ENCODE data around the gene ABTB2. TPM values are rescaled to one million over a fixed set of nuclear protein-coding genes. Genes with fewer than 3 reads are reported as not detected.
"Not testable (repeated sequence)": the region's sequence is repeated elsewhere in the genome, so short reads cannot be mapped to it uniquely, and the experiment has no call there.

The ABTB2 gene
- 0.03 TPM in 1 of 2 replicates, not detected in the other for polyA plus RNA-seq (2014; cell fraction: cytosol; rRNA removed)
- not detected in 2 replicates for polyA plus RNA-seq (2014; cell fraction: nucleus; rRNA removed)

DNA sequence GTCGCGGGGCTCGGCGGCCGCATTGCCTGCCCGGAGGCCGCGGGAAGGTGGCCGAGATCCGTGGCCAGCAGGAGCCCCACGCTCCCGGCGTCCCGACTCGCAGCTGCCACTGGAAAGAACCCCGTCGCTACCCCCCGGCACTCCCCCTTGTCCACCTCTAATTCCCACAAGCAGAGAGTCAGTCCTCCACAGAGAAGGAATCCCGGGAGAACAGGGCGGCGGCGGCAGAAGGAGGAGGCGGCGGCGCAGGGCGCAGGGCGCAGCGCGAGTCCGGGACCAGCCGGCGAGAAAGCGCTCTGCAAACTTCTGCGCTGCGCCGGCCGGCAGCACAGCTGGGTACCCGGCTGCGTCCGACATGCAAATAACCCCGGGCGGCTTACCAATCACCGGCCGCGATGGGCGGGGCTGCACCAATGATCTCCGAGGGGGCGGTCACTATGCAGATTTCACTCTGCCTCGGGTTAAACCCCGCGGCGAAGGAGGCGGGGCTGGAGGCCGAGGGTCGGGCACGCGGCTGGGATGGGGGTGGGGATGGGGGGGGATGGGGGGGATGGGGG lies at the start of gene ABTB2:
Gene ABTB2 (minus strand): TSS at position 310 of the 557 bp plus-strand sequence.
- DNase-seq (ENCODE audit: low spot score) = peak; percentile 94

DNA sequence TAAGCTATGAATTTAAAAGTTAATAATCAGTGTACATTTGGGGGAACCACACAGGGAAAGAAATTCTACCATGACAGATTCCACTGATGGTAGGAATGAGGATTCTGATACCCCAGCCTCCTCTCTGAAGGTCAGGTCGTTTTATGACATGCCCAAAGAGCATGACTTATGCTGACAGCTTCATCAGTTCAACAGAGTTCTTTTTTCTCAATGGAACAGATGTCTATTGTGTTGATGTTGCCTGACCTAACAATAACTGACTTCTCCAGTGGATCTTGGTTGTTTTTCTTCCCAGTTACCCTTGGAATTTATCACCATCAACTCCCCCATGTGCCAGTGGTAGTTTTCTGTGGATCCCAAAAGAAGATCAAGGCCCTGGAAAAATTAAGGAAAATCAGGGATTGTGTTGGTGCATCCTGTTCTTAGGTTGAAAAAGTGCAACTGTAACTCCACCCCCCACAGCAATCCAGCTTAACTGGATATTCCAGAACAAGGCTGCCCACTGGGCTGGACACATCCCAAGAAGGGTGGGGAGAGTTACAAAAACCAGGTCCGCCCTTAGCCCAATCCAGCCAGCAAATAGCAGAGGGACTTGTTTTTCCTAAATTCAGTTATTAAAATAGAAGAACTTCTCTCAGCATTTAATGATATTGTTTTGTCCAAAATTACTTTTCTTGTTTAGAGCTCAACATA lies 49.5 kb upstream of the ABTB2 start:
- DNase-seq (ENCODE audit: low spot score) = no peak

DNA sequence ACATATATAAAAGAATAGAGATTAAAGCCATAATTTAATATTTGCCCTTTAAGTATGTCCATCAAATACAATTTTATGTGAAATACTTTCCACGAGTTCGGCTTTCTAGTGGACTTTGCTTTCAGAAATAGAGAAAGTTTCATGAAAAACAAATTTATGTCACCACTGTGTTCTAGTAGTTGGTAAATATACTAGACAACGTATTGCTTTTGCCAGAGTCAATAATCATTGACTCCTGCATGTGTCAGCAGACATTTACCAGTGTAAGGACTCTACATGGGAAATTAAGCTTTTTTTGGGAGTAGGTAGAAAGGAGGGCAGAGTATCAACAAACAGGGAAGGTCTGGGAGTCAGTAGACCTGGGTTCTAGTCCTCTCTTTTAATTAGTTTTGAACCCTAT lies 48.6 kb upstream of the ABTB2 start:
- no peak for DNase-seq (ENCODE audit: low spot score)

DNA sequence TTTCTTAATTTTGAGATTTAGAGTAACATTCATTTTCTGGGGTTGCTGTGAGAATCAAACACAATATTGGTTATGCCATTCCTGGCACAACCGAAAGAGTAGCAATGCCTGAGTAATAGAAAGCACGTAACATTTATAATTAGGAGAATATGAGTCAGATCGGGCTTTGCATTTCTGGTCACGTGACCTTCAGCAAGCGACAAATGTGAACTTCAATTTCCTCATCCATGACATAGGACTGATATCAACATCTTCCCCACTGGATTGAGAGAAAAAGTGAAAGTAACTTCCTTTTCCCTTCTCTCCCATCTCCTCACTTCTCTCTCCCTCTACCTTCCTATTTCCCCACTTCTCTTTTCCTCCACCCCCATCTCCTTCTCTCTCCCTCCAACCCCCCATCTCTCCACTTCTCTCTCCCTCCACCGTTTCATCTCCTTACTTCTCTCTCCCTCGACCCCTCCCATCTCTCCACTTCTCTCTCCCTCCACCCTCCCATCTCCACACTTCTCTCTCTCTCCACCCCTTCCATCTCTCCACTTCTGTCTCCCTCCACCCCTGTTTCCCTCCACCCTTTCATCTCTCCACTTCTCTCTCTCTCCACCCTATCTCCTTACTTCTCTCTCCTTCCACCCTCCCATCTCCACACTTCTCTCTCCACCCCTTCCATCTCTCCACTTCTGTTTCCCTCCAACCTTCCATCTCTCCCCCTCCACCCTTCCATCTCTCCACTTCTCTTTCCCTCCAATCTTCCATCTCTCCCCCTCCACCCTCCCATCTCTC lies 47.5 kb upstream of the ABTB2 start:
- DNase-seq (ENCODE audit: low spot score) = no peak

DNA sequence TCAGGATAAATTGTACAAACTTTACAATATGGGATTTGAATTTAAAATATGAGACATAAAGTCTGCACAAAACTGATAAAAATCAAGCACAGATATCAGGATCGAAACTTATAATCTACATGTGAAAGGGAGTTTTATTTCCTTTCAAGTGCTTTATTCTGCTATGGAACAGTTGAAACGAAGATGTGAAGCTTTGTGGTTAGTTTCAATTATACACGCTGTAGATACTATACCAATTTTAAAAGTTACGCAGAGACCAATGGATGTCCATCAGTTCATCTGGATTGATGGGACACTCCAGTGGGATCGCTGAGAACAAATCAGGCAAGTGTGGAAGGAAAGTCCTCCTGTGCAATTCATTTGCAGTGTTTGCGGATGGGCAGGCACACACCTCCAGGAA lies 46.5 kb upstream of the ABTB2 start:
- DNase-seq (ENCODE audit: low spot score) = no peak

DNA sequence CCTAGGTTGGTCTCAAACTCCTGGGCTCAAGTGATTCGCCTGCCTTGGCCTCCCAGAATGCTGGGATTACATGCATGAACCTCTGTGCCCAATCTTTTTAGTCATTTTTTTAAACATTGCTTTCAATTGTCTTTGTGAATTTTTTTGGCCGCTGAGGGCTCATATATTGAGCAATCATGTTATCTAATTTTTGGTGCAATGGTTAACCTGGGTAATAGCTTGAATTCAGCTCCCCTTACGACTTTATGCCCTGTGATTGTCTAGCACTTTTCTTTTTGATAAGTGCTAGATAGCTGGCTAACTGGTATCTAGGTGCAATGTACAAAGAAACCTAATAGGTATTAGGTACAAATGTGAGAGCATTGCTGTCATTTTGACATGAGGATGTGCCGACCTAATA lies 45.6 kb upstream of the ABTB2 start:
- DNase-seq (ENCODE audit: low spot score) = no peak

DNA sequence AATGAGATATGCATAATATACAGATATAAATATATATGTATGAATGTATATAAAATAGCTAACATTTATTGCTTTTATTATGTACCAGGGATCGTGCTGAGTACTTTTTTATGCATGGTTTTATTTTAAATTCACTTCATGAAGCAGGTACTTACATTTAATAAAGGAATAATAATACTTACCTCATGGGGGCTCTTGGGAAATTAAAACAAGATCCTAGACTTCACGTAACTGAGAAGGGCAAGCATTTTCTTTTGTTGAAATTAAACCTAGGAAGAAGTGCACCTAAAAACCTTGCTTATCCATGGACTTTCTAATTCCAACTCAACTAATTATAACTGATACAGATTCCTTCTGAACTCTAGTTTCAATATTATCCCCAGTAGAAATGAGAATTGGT lies 40.0 kb upstream of the ABTB2 start:
- DNase-seq (ENCODE audit: low spot score) = no peak

DNA sequence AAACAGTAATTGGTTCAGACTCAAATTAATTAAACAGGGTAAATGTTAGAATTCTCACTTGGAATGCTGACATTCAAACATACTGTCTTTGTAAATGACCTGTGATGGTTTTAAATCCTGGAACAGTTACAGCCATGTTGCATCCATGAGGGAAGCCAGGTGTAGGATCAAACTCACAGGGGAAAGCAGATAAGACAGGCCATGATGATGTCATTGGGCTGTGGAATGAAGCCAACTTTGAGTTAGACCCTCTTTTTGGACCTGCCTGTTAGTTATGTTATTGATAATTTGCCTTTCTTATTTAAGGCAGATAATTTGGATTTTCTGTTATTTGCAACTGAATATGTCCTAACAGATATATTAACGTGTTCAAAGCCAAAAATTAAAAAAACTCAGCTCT lies 39.3 kb upstream of the ABTB2 start:
- DNase-seq (ENCODE audit: low spot score) = no peak

DNA sequence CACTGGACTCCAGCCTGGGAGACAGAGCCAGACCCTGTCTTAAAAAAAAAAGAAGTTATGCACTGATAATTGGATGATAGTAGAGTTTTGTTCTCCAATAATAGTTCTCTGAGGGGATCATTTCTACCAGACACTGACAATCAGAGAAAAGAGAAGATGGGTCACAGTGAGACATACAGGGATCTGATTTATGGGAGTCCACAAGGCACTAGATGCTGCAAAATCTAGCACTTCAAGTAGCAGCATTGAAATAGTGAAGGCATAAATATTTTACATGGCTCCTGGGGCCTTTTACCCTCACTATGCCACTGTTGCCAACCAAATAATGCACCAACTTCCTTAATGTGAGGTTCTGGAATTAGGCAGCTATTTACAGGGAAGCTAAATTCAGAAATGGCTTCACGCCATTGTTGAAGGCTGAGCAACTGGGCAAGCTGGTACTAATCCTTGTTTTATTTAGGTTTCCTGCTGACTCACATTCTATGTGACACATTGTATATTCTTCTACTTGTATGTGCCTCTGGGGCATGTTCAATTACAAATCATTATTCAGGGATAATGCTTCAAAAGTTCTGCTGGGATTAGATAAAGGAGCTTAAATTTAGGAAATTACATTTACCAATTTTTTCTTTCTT lies 38.2 kb upstream of the ABTB2 start:
- DNase-seq (ENCODE audit: low spot score) = no peak

DNA sequence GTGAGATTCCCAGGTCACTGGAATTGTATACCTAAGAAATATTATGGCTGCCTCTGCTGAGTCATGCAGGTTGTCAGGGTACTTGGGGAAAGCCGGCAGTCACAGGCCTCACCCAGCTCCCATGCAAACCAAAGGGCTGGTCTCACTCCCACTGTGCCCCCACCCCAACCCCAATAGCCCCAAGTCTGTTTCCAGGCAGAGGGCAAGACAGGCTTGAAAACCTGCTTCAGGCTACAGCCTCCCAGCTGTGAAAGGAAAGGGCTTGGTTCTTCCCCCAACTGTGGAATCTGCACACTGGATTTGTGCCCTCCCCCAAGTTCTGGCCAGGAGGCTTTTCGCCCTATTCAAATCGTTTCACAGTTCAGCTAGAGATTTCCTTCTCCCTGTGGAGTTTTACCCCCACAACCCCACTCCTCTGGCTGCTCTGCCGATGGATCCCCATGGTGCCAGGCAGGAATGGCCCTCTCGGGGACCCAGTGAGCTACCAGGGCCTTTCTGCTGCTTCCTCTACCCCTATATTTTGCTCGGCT lies 37.0 kb upstream of the ABTB2 start:
- DNase-seq (ENCODE audit: low spot score) = no peak

DNA sequence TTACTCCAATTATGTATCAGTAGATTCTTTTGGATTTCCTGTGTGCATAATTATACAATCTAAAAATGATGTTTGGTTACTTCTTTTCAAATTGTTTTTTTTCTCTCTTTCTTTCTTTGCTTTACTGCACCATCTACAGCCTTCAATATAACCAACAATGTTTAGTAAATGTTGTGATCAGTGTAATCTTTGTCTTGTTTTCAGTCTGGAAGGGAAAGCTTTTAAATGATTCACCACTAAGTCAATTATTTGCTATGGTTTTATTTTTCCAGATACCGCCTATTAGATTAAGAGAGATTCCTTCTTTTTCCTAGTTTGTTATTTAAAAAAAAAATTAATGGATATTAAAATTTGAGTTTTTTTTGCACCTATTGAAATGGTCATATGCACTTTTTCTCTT lies 29.8 kb upstream of the ABTB2 start:
- no peak for DNase-seq (ENCODE audit: low spot score)

DNA sequence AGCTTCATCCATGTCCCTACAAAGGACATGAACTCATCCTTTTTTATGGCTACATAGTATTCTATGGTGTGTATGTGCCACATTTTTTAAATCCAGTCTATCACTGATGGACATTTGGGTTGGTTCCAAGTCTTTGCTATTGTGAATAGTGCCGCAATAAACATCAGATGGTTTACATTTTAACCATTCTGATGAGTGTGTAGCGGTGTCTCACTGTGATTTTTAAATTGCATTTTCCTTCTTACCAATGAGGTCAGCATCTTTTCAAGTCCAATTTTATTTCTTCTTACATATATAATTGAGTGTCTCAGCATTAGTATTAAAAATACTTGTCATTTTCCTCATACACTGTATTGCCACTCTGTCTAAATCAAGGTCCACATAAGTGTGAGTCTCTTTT lies 28.5 kb upstream of the ABTB2 start:
- DNase-seq (ENCODE audit: low spot score) = not testable (repeated sequence)

DNA sequence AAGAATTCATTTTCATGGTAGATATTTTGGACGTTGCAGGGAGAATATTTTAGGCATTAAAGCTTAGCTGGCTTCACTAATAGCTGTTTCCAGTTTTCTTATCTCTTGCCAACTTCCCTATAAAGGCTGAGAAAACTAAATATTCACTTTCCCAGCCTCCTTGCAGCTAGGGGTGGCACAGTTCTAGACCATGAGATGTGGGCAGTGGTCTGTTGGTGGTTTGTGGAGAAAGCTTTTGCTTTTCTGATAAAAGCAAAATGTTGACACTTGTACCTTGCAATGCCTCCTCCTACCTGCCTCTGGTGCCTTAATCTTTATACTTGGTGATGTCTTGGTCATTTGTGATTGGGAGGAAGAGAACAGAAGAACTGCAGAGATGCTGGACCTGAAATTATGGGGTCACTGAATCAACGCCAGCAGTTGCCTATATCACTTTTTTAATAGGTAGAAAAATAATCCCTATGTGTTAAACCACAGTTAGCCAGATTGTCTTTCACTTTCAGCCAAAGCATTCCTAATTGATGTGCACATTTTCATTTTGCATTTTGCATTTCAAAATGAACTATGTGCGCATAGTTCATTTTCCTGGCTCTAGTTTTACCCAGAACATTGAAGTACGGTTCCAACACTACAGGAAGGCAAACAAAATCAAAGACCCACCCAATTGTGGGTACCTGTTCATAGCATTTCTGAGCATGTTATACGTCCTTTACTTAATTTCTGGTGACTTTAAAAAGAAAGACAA lies 24.9 kb upstream of the ABTB2 start:
- no peak for DNase-seq (ENCODE audit: low spot score)

DNA sequence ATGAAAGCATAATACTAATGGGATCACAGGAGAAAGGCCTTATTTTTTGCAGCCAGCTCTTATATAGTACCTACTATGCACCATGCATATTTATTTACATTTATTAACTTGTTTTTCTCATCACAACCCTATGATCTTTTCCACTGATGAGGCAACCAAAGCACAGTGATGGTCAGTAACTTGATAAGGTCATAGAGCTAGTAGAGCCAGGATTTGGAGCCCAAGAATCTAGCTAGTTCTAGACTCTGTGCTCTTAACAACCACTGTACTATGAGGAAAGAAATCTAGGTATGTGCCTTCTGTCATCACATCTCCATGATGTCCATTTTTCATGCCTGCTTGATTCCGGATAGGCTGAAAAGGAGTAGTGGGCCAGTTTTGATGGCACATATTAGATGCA lies 24.0 kb upstream of the ABTB2 start:
- no peak for DNase-seq (ENCODE audit: low spot score)

DNA sequence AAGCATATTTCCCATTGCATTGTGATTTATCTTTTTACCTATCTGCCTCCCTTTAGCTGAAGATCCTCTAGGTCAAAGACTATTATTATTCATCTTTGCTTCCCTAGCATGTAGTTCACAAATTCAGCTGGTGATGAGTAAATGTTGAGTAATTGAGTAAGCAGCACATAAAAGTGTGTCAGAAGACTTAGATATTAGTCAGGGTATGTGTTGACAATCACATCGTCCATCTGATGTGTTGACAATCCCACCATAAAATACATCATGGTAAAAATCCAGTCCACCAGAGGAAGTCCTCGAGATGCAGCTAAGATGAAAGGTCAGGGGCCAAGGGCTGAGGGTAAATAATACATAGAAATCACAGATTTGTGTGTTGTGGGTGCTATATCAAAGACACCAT lies 22.9 kb upstream of the ABTB2 start:
- no peak for DNase-seq (ENCODE audit: low spot score)

DNA sequence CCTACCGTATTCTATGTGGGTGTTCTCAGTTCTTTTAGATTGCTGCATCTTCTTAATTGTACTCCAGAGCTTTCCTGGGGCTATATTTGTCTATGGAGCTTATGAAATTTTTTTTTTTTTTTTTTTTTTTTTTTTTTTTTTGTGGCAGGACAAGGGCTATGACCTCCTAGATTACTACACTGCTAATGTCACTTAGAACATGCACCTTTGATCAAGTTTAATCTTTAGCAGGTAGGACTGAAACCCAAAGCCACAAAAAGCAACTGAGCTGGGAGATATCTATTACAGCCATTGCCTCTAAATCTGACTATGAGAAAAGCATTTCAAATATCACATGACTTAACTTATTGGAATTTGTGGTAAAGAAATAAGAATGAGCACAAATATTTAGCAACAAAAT lies 21.7 kb upstream of the ABTB2 start:
- DNase-seq (ENCODE audit: low spot score) = no peak

DNA sequence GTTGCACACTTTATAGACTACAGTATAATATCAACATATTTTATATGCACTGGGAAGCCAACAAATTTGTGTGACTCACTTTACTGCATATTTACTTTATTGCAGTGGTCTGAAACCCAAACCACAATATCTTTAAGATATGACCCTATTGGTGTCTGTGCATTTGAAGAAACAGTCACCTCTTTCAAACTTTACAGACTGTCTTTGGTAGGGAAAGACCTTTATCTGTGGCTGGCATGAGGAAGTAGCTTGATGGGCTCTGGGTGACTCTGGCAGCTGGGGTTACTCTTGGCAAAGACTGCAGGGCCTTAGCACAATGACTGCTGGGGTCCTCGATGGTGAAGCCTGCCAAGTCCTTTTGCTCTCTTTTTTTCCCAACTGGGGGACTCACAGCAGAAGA lies 21.3 kb upstream of the ABTB2 start:
- DNase-seq (ENCODE audit: low spot score) = no peak

DNA sequence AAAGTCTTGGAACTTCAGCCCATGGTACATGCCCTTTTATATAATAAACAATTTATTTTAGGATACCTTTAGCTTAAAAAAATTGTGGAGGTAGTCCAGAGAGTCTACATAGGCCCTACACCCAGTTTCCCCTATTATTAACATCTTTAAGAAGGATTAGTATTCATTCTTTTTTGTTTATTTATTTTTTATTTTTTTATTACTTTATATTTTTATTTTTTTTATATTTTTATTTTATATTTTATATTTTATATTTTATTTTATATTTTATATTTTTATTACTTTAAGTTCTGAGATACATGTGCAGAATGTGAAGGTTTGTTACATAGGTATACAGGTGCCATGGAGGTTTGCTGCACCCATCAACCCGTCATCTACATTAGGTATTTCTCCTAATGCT lies 15.9 kb upstream of the ABTB2 start:
- DNase-seq (ENCODE audit: low spot score) = no peak

DNA sequence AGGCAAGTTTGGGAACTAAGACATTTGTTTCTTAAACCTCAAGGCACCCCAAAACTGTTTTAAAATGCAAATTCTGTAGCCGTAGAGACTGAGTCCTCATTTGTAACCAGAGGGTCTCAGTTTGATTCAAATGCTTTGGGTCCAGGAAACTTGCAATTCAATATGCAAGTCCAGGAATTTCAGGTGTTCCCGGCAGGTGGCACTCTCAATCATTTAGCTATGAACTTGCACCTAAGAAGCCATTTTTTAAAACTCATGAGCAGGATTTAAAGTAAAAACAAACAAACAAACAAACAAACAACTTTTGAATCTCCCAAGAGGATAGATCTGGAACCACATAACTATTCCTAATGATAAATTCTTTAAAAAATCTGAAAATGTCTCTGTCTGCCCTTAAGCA lies 8.7 kb upstream of the ABTB2 start:
- DNase-seq (ENCODE audit: low spot score) = peak; percentile 29

DNA sequence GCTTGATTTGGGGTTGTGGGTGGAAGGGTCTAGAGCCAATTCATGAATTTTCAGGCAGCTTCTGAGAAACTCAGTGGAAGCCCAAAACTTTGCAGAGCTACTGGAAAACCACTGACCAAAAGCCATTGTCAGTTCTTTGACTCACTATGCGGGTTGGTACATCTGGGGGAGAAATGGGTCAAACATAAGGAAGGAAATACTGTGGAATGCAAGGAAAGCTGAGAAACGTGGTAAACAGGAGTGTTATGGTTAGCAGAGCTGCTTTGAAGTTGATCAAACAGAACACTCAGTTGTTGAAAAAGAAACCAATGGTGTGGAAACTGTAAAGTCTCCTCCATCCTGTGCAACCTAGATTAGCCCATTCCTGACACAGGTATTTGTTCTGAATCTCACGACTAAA lies 6.3 kb upstream of the ABTB2 start:
- no peak for DNase-seq (ENCODE audit: low spot score)

DNA sequence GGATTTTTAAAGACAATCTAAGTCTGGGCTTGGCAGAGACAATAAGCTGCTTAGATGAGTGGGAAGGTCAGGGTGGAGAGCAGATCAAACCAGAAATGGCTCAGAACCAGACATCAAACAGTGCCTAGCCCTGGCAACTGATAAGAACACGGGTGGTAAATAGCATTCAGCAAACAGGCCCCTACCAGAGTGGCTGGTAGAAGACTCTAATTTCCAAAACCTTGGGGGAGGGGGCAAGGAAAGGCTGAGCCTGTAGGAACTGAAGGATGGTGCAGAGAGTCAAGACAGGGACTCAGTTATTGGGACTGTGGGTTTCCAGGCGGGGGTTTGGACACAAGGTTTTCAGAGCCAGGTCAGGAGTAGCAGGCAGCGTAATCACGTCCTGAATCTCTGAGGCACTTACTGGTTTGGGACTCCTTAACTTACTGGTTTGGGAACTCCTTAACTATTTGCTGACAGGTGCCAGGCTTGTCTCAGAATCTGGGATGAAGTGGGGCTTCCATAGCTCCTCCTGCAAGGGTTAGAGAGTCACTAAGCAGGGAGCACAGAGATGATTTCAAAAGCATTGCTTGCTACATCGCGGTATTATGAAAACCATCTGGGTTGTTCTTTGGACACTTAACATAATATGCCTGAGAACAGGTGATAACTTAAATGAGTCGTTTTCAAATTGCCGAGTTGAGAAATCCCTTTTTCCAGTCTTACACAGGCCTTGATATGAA lies 5.7 kb upstream of the ABTB2 start:
- DNase-seq (ENCODE audit: low spot score) = no peak

Measured in SK-N-DZ (cell line).